GM12878 (cell line): ENCODE measurements around the gene S100A11. TPM values are rescaled to one million over a fixed set of nuclear protein-coding genes. Genes with fewer than 3 reads are reported as not detected.

ENCODE experiments used
- ATAC-seq: fragments of 200-7000 bp; cut with Tn5 transposase; 3 replicates; pipeline ENCODE4 v1.9.1; 2020; ENCODE audit warnings: mild to moderate bottlenecking, moderate library complexity
- BruUV-seq: library from RNA; stranded (reverse); fragments of 400-500 nt; replicated peaks from 2 replicates; lab custom pipeline; 2021; lab: Mats Ljungman, UMichigan
- CTCF ChIA-PET: fragments of 300-600 bp; sonication (Branson Sonifier 250); formaldehyde crosslinking; extraction: SDS; loops from one replicate; lab custom pipeline; 2021; ENCODE audit warnings: inconsistent platforms; lab: Yijun Ruan, JAX
- POLR2A ChIA-PET: fragments of 350-600 bp; formaldehyde crosslinking; extraction: SDS; loops from one replicate; lab custom pipeline; 2021; ENCODE audit warnings: inconsistent platforms; lab: Charles Lee
- RAD21 ChIA-PET: fragments of 300-600 bp; sonication (Branson Sonifier 250); formaldehyde crosslinking; loops from one replicate; lab custom pipeline; 2023; ENCODE audit warnings: antibody characterized with exemption; ENCODE audit not compliant: unreplicated experiment; lab: Charles Lee
- SMC1A ChIA-PET: fragments of 300-600 bp; sonication (Branson Sonifier 250); formaldehyde crosslinking; loops from one replicate; lab custom pipeline; 2023; ENCODE audit not compliant: unreplicated experiment, uncharacterized antibody; lab: Charles Lee
- DNase-seq: peaks from one replicate; pipeline ENCODE4 v3.0.0-alpha.2; 2011; ENCODE audit warnings: low read depth, low spot score
- FAIRE-seq: peaks from 3 replicates; lab custom pipeline; 2011; peaks lifted over from hg19 to GRCh38; lab: Jason Lieb, UNC
- H2AFZ ChIP-seq: 2 replicates; pipeline ENCODE4 v1.6.0; 2011; ENCODE audit warnings: low read depth, low read length, control low read depth; ENCODE audit not compliant: control insufficient read depth
- H3K27ac ChIP-seq: 2 replicates; pipeline ENCODE4 v1.5.1; 2011; ENCODE audit warnings: control low read depth; ENCODE audit not compliant: control insufficient read depth, insufficient read depth
- H3K27me3 ChIP-seq, 2 experiments: replicated peaks in 1 of 2; 2 replicates each; pipeline versions ENCODE4 v1.6.0 to v1.6.1; 2011; ENCODE audit warnings: low read length in 1 of 2; ENCODE audit not compliant: control insufficient read depth in 2 of 2, insufficient read depth in 2 of 2
- H3K36me3 ChIP-seq, 2 experiments: 2 replicates each; pipeline ENCODE4 v1.5.1; 2011; ENCODE audit warnings: low read length in 1 of 2; ENCODE audit not compliant: control insufficient read depth in 2 of 2, insufficient read depth in 2 of 2
- H3K4me1 ChIP-seq: 2 replicates; pipeline ENCODE4 v1.6.1; 2011; ENCODE audit warnings: mild to moderate bottlenecking, low read length, moderate library complexity, mixed read lengths; ENCODE audit not compliant: control insufficient read depth, insufficient read depth
- H3K4me2 ChIP-seq: 2 replicates; pipeline ENCODE4 v1.6.0; 2011; ENCODE audit warnings: control low read depth; ENCODE audit not compliant: control insufficient read depth, insufficient read depth
- H3K4me3 ChIP-seq: fragments of 200-600 bp; sonication (generic); 2 replicates; pipeline ENCODE4 v1.5.1; 2016
- H3K79me2 ChIP-seq: 2 replicates; pipeline ENCODE4 v1.6.0; 2011; ENCODE audit warnings: low read length; ENCODE audit not compliant: control insufficient read depth, insufficient read depth
- H3K9ac ChIP-seq: 2 replicates; pipeline ENCODE4 v1.8.0; 2011; ENCODE audit warnings: low read length, control low read depth, mixed read lengths; ENCODE audit not compliant: control insufficient read depth, insufficient read depth
- H3K9me3 ChIP-seq: replicated peaks from 3 replicates; pipeline ENCODE4 v1.5.1; 2011; ENCODE audit warnings: mild to moderate bottlenecking, low read length; ENCODE audit not compliant: control insufficient read depth, insufficient read depth
- H4K20me1 ChIP-seq: 2 replicates; pipeline ENCODE4 v1.6.0; 2011; ENCODE audit not compliant: control insufficient read depth, insufficient read depth
- BCL11A ChIP-seq: IDR thresholded peaks from 2 replicates; pipeline ENCODE4 v1.6.1; 2011; ENCODE audit warnings: low read depth, low read length
- CBX5 ChIP-seq: sonication (generic); IDR thresholded peaks from 2 replicates; pipeline ENCODE4 v1.6.1; 2016; ENCODE audit warnings: low read depth, moderate library complexity, mild to moderate bottlenecking, inconsistent platforms
- CREB1 ChIP-seq: IDR thresholded peaks from 2 replicates; pipeline ENCODE4 v1.6.1; 2012; ENCODE audit warnings: low read depth, mild to moderate bottlenecking, inconsistent platforms
- FOXM1 ChIP-seq: IDR thresholded peaks from 2 replicates; pipeline ENCODE4 v1.6.1; 2012; ENCODE audit warnings: low read depth, mild to moderate bottlenecking, inconsistent platforms, low read length, moderate library complexity
- IRF4 ChIP-seq: IDR thresholded peaks from 2 replicates; pipeline ENCODE4 v1.6.1; 2011; ENCODE audit warnings: low read depth, low read length
- JUNB ChIP-seq: IDR thresholded peaks from 2 replicates; pipeline ENCODE4 v1.6.1; 2016; ENCODE audit warnings: antibody characterized with exemption, mild to moderate bottlenecking
- SMAD1 ChIP-seq: fragments of 450-650 bp; IDR thresholded peaks from 2 replicates; pipeline ENCODE4 v1.6.1; 2018; ENCODE audit warnings: mild to moderate bottlenecking, low read depth; ENCODE audit not compliant: partially characterized antibody
- SUPT20H ChIP-seq: IDR thresholded peaks from 2 replicates; pipeline ENCODE4 v1.6.1; 2011; ENCODE audit warnings: low read depth, mild to moderate bottlenecking, low read length, moderate library complexity, borderline replicate concordance; ENCODE audit not compliant: control insufficient read depth
- YY1 ChIP-seq: IDR thresholded peaks from 2 replicates; pipeline ENCODE4 v1.6.1; 2011; ENCODE audit warnings: low read depth, mild to moderate bottlenecking, low read length
- ZNF24 ChIP-seq: fragments of 450-650 bp; IDR thresholded peaks from 2 replicates; pipeline ENCODE4 v1.6.1; 2017; ENCODE audit warnings: antibody characterized with exemption, mild to moderate bottlenecking
- ZSCAN29 ChIP-seq: fragments of 450-650 bp; IDR thresholded peaks from 2 replicates; pipeline ENCODE4 v1.6.1; 2017; ENCODE audit warnings: mild to moderate bottlenecking, moderate library complexity
- WGBS: methylation state at CpG from one replicate; pipeline ENCODE4 v1.1.6; 2016; ENCODE audit warnings: low lambda C conversion rate; ENCODE audit not compliant: insufficient replicate concordance, insufficient coverage; ENCODE audit errors: missing lambda C conversion rate; 5-methylcytosine and 5-hydroxymethylcytosine counted together
- in situ Hi-C: fragments of 300-500 bp; cut with MboI; formaldehyde crosslinking; loops from 9 replicates; pipeline ENCODE4 v1.14.3; 2018; ENCODE audit warnings: mixed read lengths
- intact Hi-C: fragments of 100-400 bp; cut with micrococcal nuclease; formaldehyde crosslinking; loops from one replicate; pipeline ENCODE4 v1.14.2; 2022; ENCODE audit not compliant: unreplicated experiment
- polyA plus RNA-seq, 11 experiments: library from polyadenylated mRNA; depleted of rRNA in 4 of 11; unstranded in 6 of 11; stranded (reverse) in 5 of 11; fragments of >200 nt; fragmentation: Nextera tagmentation in 4 of 11; fragmentation: Illumina TruSeq in 1 of 11; extraction: Ambion mirVana in 4 of 11; extraction: Trizol in 1 of 11; gene quantifications; 1 replicate in 1 of 11; 2 replicates in 10 of 11; pipeline versions ENCODE4 v1.2.1 to v1.2.3, GENCODE V29; 2011 to 2016; ENCODE audit warnings: inconsistent platforms in 2 of 11, missing spikeins in 2 of 11, low read depth in 1 of 11
- total RNA-seq, 4 experiments: library from RNA; depleted of rRNA in 3 of 4; stranded (reverse); fragments of >200 nt in 3 of 4; fragmentation: Illumina TruSeq in 1 of 4; extraction: Trizol in 1 of 4; gene quantifications; 2 replicates each; pipeline versions ENCODE4 v1.2.1 to v1.2.3, GENCODE V29; 2013 to 2021
- TF ChIP-seq, protein P1 (sequence below): fragments of 450-650 bp; IDR thresholded peaks from 2 replicates; pipeline ENCODE4 v1.6.1; 2018; ENCODE audit warnings: mild to moderate bottlenecking, low read depth, moderate library complexity; ENCODE audit not compliant: partially characterized antibody

S100A11 gene
- total and polyA plus RNA-seq, 10 of the 15 experiments (the other 5 are each of a cell fraction or from before 2014, with no cell fraction given), result 9.0 to 134 (median 62.7) TPM

DNA sequence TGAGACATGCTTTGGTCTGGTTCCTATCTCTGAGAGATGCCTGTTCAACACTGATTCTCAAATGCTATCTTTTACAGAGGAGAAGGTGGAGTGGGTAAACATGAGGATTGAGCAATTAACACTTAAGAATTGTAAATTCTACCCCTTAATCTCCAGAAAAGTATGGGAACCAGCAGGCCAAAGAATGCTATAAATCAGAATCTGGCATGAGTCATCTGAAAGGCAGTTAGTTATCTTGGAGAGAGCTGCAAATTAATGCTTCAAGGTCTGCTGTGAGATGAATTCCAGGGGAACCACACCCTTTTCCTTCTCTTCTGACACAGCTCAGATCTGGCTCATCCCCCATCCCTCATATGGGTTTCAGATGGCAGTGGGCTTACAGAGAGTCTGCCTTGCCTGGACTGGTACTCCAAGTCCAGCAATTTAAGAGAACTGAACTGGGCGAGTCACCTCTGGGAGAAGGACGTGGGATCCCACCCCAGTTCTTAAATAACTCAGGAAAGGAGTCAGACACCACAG is 48.3 kb downstream of the S100A11 start:
- DNase-seq, result no peak
- SMC1A ChIA-PET, result interaction anchor here (1.0 to 1.4 kb wide), 4 partner anchors 13 to 103 kb away, joined by 3 to 4 read pairs (median 3); no protein-coding TSS in a partner anchor
- POLR2A ChIA-PET, result no interaction called here
- no peak for ATAC-seq
- no peaks in the 10 kb centered on the region for H3K79me2 ChIP-seq
- BruUV-seq, result no TSS peak
- H3K4me2 ChIP-seq, result no peak overlapping the region
- RAD21 ChIA-PET, result no interaction called here
- H3K4me3 ChIP-seq, result no peak overlapping the region
- H3K27ac ChIP-seq, result no peak overlapping the region
- peaks cover 14 to 24% of the 10 kb centered on the region in 2 experiments for H3K27me3 ChIP-seq
- WGBS, result 76% methylated on average over 2 of the region's 2 CpGs
- in situ Hi-C loops, result no loop called here
- TF ChIP-seq SUPT20H, result no peak
- TF ChIP-seq ZSCAN29, result no peak
- no peak for TF ChIP-seq FOXM1
- no peak for TF ChIP-seq YY1
- TF ChIP-seq, protein P1, sequence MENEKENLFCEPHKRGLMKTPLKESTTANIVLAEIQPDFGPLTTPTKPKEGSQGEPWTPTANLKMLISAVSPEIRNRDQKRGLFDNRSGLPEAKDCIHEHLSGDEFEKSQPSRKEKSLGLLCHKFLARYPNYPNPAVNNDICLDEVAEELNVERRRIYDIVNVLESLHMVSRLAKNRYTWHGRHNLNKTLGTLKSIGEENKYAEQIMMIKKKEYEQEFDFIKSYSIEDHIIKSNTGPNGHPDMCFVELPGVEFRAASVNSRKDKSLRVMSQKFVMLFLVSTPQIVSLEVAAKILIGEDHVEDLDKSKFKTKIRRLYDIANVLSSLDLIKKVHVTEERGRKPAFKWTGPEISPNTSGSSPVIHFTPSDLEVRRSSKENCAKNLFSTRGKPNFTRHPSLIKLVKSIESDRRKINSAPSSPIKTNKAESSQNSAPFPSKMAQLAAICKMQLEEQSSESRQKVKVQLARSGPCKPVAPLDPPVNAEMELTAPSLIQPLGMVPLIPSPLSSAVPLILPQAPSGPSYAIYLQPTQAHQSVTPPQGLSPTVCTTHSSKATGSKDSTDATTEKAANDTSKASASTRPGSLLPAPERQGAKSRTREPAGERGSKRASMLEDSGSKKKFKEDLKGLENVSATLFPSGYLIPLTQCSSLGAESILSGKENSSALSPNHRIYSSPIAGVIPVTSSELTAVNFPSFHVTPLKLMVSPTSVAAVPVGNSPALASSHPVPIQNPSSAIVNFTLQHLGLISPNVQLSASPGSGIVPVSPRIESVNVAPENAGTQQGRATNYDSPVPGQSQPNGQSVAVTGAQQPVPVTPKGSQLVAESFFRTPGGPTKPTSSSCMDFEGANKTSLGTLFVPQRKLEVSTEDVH, result no peak
- TF ChIP-seq IRF4, result no peak
- TF ChIP-seq CREB1, result no peak
- TF ChIP-seq JUNB, result no peak
- TF ChIP-seq ZNF24, result no peak
- TF ChIP-seq CBX5, result no peak
- no peak for TF ChIP-seq BCL11A
- TF ChIP-seq SMAD1, result no peak
- no peaks in the 10 kb centered on the region for H3K36me3 ChIP-seq
- H2AFZ ChIP-seq, result no peak overlapping the region
- H3K9ac ChIP-seq, result no peak overlapping the region
- H3K4me1 ChIP-seq, result peaks cover 21% of the 10 kb centered on the region; the same call in 1 of the 2 replicates
- CTCF ChIA-PET, result interaction anchor here (0.8 to 6.2 kb wide), 3 partner anchors 12 to 103 kb away, joined by 3 to 49 read pairs (median 4); no protein-coding TSS in a partner anchor
- H4K20me1 ChIP-seq, result no peaks in the 10 kb centered on the region
- no peak for FAIRE-seq
- intact Hi-C loops, result no loop called here
- no peaks in the 10 kb centered on the region for H3K9me3 ChIP-seq
